Lung (tissue), 12 donors: ENCODE measurements around the gene PRKCD. TPM values are rescaled to one million over a fixed set of nuclear protein-coding genes. Genes with fewer than 3 reads are reported as not detected.

ENCODE experiments used
- ATAC-seq: fragments of 200-7000 bp; cut with Tn5 transposase; one replicate; pipeline ENCODE4 v1.9.1; 2020; ENCODE audit warnings: moderate number of reproducible peaks; ENCODE audit not compliant: insufficient read depth, low FRiP score
- DNase-seq, 3 donors: peaks; one replicate each; pipeline ENCODE4 v3.0.0-alpha.2; 2013 to 2017
- H3K27ac ChIP-seq, 2 donors: one replicate each; pipeline ENCODE4 v1.5.1; 2013; ENCODE audit warnings: mild to moderate bottlenecking in 2 of 2, moderate library complexity in 2 of 2, control low read depth in 1 of 2, inconsistent platforms in 1 of 2, low read depth in 1 of 2, low read length in 1 of 2
- H3K27me3 ChIP-seq, 3 donors: one replicate each; pipeline ENCODE4 v1.5.1; 2013; ENCODE audit warnings: low read length in 2 of 3; ENCODE audit not compliant: control insufficient read depth in 3 of 3, insufficient read depth in 3 of 3
- H3K36me3 ChIP-seq, 4 donors: one replicate each; pipeline ENCODE4 v1.5.1; 2013; ENCODE audit warnings: low read length in 4 of 4, mild to moderate bottlenecking in 1 of 4, moderate library complexity in 1 of 4; ENCODE audit not compliant: control insufficient read depth in 4 of 4, insufficient read depth in 4 of 4
- H3K4me1 ChIP-seq, 5 donors: one replicate each; pipeline ENCODE4 v1.5.1; 2013; ENCODE audit warnings: low read length in 5 of 5, mild to moderate bottlenecking in 2 of 5, moderate library complexity in 1 of 5; ENCODE audit not compliant: control insufficient read depth in 5 of 5, insufficient read depth in 5 of 5
- H3K4me3 ChIP-seq: one replicate; pipeline ENCODE4 v1.5.1; 2013; ENCODE audit warnings: mild to moderate bottlenecking, control low read depth, moderate library complexity
- H3K9ac ChIP-seq, 2 donors: one replicate each; pipeline ENCODE4 v1.5.1; 2013; ENCODE audit warnings: low read length in 2 of 2, control low read depth in 1 of 2; ENCODE audit not compliant: insufficient read depth in 1 of 2
- H3K9me3 ChIP-seq, 4 donors: one replicate each; pipeline ENCODE4 v1.5.1; 2013; ENCODE audit warnings: low read length in 3 of 4, mild to moderate bottlenecking in 1 of 4, moderate library complexity in 1 of 4; ENCODE audit not compliant: control insufficient read depth in 4 of 4, insufficient read depth in 3 of 4
- CTCF ChIP-seq: IDR thresholded peaks from 2 replicates; pipeline ENCODE4 v1.5.1; 2012; ENCODE audit warnings: mild to moderate bottlenecking; ENCODE audit errors: control extremely low read depth, extremely low read depth
- WGBS, 2 donors: extraction: QIAGEN DNeasy Blood & Tissue Kit; methylation state at CpG; one replicate each; pipeline ENCODE4 v1.1.7; 2013; 5-methylcytosine and 5-hydroxymethylcytosine counted together
- polyA plus RNA-seq, 2 donors: library from polyadenylated mRNA; stranded (reverse); fragments of 200-250 nt; gene quantifications; one replicate each; pipeline ENCODE4 v1.2.1, GENCODE V29; 2013
- total RNA-seq, 2 donors: library from RNA; depleted of rRNA in 1 of 2; stranded (reverse); fragments of >200 nt in 1 of 2; gene quantifications; one replicate each; pipeline ENCODE4 v1.2.1, GENCODE V29; 2014 to 2021
- donor health status: control.
- donor health status: control.
- donor health status: Bipolar disorder and iron deficiency.
- donor health status: healthy.
- donor health status: DM: yes; HTN: yes; CAD: no.

Gene PRKCD
- total and polyA plus RNA-seq, 4 donors: 34.9 to 85.2 (median 65.9) TPM

GRCh38 chr3:53123953-53124352 is 37.1 kb upstream of the PRKCD start:
- no peaks in the 10 kb centered on the region for H3K27me3 ChIP-seq
- H3K9ac ChIP-seq: no peak overlapping the region
- H3K9me3 ChIP-seq: no peaks in the 10 kb centered on the region
- H3K36me3 ChIP-seq: peaks cover 9 to 47% (median 35%) of the 10 kb centered on the region in 4 donors
- no peak for TF ChIP-seq CTCF
- WGBS, 2 donors: 92 to 93% methylated on average over 6 of the region's 6 CpGs
- peaks cover 0 to 4% (median under 1%) of the 10 kb centered on the region in 5 donors for H3K4me1 ChIP-seq
- ATAC-seq (no peak), DNase-seq (no peak)
- no peak overlapping the region for H3K4me3 ChIP-seq
- no peak overlapping the region for H3K27ac ChIP-seq

GRCh38 chr3:53126601-53127000 is 34.4 kb upstream of the PRKCD start:
- 95 to 99% methylated on average over 2 of the region's 2 CpGs for WGBS, 2 donors
- Histone ChIP-seq H3K9me3 (peaks cover 0 to 2% (median 0%) of the 10 kb centered on the region in 4 donors), H3K4me1 (peaks cover 0 to 18% (median 10%) of the 10 kb centered on the region in 5 donors), H3K4me3 (no peak overlapping the region), H3K36me3 (peaks cover 7 to 26% (median 23%) of the 10 kb centered on the region in 4 donors), H3K27me3 (no peaks in the 10 kb centered on the region), H3K9ac (no peak overlapping the region), H3K27ac (no peak overlapping the region)
- ATAC-seq: no peak
- TF ChIP-seq CTCF: no peak
- DNase-seq: no peak

GRCh38 chr3:53129344-53129743 is 31.7 kb upstream of the PRKCD start:
- H3K4me1 ChIP-seq: peaks cover 0 to 18% (median 10%) of the 10 kb centered on the region in 5 donors
- no peaks in the 10 kb centered on the region for H3K27me3 ChIP-seq
- peaks cover 4 to 9% (median 6%) of the 10 kb centered on the region in 4 donors for H3K36me3 ChIP-seq
- no peak for ATAC-seq
- TF ChIP-seq CTCF: no peak
- WGBS, 2 donors: 66 to 82% methylated on average over 3 of the region's 3 CpGs
- H3K4me3 ChIP-seq: peak overlapping the region; percentile 97
- DNase-seq: no peak
- peak overlapping the region in 1 of 2 donors; percentile 98 for H3K27ac ChIP-seq
- H3K9me3 ChIP-seq: peaks cover 0 to 2% (median 0%) of the 10 kb centered on the region in 4 donors
- peak overlapping the region; percentile 77 to 99 for H3K9ac ChIP-seq
